GM12864 (cell line): ENCODE measurements around the gene IQCE.

Experiments used
- DNase-seq: peaks from one replicate; pipeline ENCODE4 v3.0.0-alpha.2; 2011; ENCODE audit warnings: low read depth
- H3K4me3 ChIP-seq: 2 replicates; pipeline ENCODE4 v1.5.1; 2011; ENCODE audit warnings: mild to moderate bottlenecking, low read depth, low read length, control low read depth
- CTCF ChIP-seq: IDR thresholded peaks from 2 replicates; pipeline ENCODE4 v1.5.1; 2011; ENCODE audit warnings: low read depth, mild to moderate bottlenecking, moderate library complexity, low read length, control low read depth, inconsistent platforms; ENCODE audit errors: missing control alignments

Gene IQCE

GRCh38 chr7:2558629-2559282 lies at the start of gene IQCE:
Gene IQCE, plus strand, starts transcription at chr7:2558979. Its CDS starts 203 bp downstream, at chr7:2559182.
- no peak for TF ChIP-seq CTCF
- DNase-seq: peak; percentile 61
- H3K4me3 ChIP-seq: peak within 1 kb of the TSS; percentile 87

GRCh38 chr7:2509298-2509906 lies 49.4 kb upstream of the IQCE start:
- H3K4me3 ChIP-seq: no peak overlapping the region
- no peak for TF ChIP-seq CTCF
- no peak for DNase-seq

GRCh38 chr7:2510130-2510776 lies 48.5 kb upstream of the IQCE start:
- no peak overlapping the region for H3K4me3 ChIP-seq
- TF ChIP-seq CTCF: no peak
- DNase-seq: no peak

GRCh38 chr7:2510909-2511768 lies 47.6 kb upstream of the IQCE start:
- no peak for DNase-seq
- no peak overlapping the region for H3K4me3 ChIP-seq

GRCh38 chr7:2511769-2512168 lies 47.0 kb upstream of the IQCE start:
- no peak for TF ChIP-seq CTCF
- H3K4me3 ChIP-seq: no peak overlapping the region
- DNase-seq: no peak

More at GRCh38 chr7:2510909-2511768, 47.6 kb upstream of the IQCE start:
- no peak for TF ChIP-seq CTCF

- no peak for TF ChIP-seq CTCF
- no peak overlapping the region for H3K4me3 ChIP-seq
- no peak for DNase-seq
These were observed 46.6 kb upstream of the IQCE start for GRCh38 chr7:2512179-2512661.
